HG02798 (cell line): Measurements from ENCODE around the gene GJC1.
"Not testable (repeated sequence)": the region's sequence is repeated elsewhere in the genome, so short reads cannot be mapped to it uniquely, and the experiment has no call there.

ENCODE experiments used
- ATAC-seq: cut with Tn5 transposase; IDR thresholded peaks from one replicate; pipeline ENCODE4 v1.9.1; 2021; ENCODE audit warnings: mild to moderate bottlenecking; ENCODE audit not compliant: unreplicated experiment, poor library complexity

GJC1 gene

DNA sequence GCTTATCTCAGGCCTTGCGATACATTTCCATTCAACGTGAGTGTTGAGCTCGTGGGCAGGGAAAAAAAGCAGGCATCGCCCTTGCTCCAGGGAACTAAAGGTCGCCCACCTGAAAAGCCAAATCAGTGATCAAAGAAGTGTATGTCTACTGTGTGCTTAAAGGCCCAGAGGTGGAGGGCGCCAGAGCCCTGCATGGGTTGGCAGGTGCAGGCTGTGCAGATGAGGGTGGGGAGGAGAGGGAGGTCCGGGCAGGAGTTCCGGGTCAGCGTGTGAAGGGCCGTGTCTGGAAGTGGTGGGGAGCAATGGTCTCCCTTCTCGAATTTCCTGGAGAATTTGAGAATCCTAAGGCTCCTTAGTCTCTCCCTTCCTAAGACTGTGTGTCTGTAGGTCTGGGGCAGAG lies 64.1 kb downstream of the GJC1 start:
- no peak for ATAC-seq

DNA sequence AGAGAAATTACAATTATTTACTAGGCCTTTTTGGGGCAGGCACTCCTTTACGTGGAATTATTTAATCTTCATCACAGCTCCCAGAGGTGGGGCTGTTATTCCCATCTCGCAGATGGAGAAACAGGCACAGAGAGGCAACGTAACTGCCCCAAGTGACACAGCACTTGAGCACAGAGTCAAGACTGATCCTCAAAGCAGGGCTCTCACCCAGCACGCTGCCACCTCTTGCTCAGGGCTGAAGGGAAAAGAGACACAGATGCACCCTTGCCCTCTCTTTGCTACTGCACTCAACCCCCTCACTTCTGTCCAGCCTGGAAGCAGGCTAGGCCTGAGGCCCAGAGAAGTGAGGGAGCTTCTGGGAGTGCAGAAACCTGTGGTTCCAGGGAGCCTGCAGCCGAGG lies 66.9 kb downstream of the GJC1 start:
- no peak for ATAC-seq

DNA sequence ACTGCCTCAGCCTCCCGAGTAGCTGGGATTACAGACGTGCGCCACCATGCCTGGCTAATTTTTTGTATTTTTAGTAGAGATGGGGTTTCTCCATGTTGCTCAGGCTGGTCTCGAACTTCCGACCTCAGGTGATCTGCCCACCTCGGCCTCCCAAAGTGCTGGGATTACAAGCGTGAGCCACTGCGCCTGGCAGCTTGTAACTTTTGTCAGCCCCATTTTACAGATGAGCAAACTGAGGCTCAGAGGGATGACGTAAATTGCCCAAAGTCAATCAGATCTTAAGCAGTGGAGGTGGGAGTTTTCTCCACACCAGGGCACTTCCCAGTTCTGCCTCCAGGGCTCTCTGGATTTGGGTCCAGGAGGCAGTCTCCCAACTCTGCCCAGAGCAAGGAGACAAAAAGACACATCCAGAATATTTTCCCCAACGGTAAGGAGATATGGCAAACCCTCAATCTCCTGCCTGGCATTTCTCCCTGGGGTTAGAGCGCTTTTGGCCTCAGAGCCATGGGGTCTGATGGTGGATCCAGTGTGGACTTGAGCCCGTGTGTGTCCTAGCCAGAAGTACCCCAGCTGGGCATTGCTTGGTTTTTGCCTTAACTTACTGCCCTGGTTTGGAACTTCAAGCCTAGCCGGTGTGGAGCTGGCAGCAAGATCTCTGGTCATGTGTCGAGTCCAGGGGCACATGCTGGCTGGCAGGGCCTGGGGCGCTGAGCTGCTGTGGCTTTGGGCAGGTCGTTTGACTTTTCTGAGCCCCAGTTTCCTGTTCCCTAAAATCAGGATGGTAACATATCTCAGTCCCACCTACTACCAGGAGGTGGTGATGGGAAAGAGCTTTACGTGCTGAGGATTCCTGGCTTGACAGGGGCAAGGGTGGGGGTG lies 67.9 kb downstream of the GJC1 start:
- no peak for ATAC-seq

DNA sequence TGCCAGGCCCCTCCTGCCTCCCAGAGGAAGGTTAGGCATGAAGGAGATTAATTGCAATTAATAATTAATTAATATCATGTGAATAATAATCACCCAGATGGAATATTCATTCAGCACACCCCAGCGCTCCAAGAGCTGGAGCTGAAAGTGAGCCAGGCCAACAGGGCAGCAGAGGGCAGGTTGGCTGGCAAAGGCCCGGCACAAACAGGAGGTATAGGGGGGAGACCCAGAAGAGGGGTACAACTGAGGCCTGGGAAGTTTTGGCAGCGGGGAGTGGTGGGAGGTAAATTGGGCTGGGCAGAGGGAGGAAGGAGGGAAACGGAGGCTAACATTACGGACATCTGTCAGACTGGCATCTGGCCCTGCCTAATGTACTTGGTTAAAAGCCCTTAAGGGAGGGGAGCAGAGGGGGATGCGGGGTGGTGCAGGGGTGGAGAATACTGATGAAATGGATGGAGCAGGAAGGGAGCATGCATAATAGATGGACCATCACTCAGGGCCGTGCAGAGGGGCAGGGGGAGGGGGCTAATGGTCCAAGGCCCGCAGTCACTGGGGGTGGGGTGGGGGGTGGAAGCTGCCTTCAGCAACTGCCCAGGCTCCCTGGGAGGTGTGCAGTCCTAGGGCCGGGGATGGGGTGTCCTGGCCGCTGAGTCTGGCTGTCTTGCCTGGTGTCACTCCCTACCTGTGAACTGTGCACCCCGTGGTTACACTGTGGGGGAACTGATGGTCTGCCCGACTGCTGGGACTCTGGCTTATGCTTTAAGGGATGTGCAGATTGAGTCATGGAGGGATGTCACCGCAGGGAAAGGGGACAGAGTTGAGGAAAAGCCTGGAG lies 69.4 kb downstream of the GJC1 start:
- no peak for ATAC-seq

DNA sequence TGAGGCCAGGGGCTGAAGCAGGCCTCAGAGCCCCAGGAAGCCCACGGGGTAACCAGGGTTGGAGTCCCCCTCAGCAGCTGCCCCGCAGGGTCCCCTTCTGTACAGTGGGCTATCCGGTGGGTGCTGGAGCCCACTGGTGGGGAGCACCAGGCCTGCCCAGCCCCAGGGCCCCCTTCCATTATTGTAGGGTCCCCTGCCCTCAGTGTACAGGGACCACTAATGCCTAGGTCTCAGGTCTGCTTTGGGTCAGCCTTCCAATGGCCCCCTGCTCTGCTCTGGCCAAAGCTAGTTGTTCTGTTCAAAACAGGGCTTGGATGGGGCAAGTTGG lies 70.2 kb downstream of the GJC1 start:
- ATAC-seq: no peak

DNA sequence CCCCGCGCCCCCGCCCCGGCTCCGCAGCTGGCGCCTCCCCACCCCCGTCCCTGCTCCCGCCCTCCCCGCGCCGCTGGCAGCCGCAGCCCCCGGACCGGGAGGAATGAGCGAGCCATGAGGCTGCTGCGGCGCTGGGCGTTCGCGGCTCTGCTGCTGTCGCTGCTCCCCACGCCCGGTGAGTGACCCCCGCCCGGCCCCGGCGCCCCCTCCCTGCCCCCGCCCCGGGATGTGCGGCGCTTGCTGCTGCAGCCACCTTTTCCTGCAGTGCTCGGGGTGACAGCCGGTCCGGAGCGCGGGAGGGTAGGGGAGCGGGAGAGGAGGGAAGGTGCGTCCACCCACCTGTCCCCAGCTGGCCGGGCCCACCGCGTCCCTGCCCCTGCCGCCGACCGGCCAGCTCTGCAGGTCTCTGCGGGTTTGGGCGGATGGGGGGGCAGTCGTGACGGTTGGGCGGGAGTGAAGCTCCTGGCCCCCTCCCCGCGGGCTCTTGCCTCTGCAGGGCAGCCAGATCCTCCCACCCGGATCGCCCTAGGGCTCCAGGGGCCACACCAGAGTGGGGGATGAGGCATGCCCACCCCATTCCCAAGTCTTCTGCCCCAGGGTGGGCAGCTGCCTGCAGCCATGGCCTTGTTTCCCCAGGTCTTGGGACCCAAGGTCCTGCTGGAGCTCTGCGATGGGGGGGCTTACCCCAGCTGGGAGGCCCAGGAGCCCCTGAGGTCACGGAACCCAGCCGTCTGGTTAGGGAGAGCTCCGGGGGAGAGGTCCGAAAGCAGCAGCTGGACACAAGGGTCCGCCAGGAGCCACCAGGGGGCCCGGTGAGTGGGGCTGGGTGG lies 70.8 kb downstream of the GJC1 start:
- no peak for ATAC-seq

DNA sequence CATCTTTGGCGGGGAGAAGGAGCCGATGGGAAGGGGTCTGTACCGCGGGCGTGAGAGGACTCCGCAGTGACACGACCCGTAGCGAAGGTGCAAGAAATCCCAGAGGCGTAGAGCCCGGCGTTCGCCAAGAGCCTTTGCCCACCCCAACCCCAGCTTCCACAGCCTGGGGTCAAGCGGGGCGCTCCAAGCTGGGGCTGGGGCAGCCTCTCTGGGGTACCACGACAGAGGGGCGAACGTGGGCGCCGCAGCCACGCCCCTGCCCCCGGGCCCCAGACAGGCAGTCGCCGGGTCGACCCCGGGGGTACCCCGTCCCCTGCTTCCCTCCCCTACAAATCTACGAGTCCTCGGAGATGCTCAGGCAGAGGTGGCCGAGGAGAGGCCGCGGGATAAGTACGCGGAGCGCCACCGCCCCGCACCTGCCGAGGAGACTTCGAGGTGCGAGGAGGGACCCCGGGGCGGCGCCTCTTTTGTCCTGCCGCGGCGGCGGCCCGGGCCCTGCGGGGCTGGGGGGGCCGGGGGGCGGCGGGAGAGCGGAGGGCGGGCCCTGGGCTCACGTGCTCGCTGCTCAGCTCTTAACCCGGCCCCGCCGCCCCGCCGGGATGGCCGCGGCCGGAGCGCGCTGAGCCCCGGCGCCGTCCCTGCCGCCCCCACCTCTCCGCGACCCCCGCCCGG lies 71.5 kb downstream of the GJC1 start, which contains the start of gene ADAM11:
ADAM11 (plus strand) TSS at position 575 of the 672 bp plus-strand sequence. CDS start 212 bp downstream, outside the sequence.
- no peak for ATAC-seq

DNA sequence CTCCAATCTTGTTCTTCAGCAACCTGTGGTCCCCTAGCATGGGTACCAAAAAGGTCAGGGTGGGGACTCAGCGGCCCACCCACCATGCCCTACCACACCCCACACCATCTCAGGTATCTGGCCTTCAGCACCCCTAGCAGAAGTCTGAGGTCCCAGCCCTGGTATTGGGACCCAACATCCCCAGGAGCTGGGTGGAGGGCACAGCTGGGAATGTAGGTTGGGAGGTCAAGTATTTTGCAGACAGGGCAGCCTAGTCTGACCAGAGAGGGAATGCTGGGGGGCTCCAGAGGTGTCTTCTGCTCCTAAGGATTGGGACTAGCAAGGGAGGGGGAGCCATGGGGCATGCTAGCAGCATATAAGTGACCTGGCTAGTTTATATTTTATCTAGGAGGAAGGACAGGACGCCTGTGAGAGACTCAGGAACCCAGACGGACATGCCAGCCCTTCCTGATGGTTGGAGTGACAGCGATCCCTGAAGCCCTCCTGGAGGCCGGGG lies 72.1 kb downstream of the GJC1 start:
- no peak for ATAC-seq

DNA sequence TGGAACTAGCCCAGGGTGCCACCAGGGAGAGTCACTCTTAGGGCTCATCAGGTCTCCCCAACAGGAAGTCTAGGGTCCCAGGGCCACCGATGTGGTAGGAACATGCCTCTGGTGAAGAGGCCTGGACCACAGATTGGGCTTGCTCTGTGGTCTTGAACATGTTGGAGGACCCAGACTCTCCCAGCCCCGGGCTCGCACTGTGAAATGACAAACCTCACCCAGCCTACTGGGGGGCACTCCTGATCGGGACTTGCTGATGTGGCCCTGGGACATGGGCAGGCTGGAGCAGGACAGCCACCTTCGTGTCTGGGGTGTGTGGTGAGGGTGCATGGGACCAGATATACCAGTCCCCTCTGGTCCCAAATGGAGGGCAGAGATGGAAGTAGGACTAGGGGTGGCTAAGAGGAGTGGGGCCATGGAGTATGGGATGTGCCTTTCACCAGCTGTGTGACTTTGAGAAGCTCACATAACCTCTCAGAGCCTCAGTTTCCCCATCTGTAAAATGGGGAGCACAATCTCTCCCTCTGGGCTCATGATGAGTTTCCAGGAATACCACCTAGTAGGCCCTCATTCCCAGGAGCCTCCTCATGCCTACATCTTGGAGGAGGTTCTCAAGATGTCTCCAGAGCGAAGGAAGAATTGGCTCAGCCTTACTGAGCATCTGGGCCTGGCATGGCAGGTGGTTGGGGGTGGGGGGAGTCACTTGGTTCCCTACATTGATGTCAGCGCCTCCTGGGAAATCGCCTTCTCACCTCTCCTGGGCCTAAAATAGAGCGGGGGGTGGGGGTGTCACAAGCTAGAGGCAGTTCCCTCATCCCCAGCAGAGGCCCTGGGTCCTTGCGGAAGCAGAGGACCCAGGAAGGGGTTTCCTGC lies 72.8 kb downstream of the GJC1 start:
- no peak for ATAC-seq

DNA sequence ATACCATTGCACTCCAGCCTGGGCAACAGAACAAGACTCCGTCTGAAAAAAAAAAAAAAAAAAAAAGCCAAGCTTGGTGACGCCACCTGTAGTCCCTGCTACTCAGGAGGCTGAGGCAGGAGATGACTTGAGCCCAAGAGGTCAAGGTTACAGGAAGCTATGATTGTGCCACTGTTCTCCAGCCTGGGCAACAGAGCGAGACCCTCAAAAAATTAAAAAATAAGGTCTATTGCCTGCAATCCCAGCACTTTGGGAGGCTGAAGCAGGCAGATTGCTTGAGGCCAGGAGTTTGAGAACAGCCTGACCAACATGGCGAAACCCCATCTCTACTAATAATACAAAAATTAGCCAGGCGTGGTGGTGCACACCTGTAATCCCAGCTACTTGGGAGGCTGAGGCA lies 74.9 kb downstream of the GJC1 start:
- not testable (repeated sequence) for ATAC-seq

DNA sequence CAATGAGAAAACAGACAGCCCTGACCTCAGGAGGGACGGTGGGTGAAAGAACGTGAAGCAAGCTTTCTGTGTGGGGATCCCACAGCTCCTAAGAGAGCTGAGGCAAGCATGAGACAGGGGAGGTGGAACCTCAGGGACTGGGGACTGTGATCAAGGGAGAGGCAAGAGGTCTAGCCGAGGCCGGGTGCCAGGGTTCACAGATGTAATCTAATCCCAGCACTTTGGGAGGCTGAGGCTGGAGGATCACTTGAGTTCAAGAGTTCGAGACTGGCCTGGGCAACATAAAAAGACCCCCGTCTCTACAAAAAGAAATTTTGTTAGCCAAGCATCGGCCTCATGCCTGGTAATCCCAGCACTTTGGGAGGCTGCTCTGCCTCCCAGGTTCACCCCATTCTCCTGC lies 75.8 kb downstream of the GJC1 start:
- ATAC-seq: no peak

DNA sequence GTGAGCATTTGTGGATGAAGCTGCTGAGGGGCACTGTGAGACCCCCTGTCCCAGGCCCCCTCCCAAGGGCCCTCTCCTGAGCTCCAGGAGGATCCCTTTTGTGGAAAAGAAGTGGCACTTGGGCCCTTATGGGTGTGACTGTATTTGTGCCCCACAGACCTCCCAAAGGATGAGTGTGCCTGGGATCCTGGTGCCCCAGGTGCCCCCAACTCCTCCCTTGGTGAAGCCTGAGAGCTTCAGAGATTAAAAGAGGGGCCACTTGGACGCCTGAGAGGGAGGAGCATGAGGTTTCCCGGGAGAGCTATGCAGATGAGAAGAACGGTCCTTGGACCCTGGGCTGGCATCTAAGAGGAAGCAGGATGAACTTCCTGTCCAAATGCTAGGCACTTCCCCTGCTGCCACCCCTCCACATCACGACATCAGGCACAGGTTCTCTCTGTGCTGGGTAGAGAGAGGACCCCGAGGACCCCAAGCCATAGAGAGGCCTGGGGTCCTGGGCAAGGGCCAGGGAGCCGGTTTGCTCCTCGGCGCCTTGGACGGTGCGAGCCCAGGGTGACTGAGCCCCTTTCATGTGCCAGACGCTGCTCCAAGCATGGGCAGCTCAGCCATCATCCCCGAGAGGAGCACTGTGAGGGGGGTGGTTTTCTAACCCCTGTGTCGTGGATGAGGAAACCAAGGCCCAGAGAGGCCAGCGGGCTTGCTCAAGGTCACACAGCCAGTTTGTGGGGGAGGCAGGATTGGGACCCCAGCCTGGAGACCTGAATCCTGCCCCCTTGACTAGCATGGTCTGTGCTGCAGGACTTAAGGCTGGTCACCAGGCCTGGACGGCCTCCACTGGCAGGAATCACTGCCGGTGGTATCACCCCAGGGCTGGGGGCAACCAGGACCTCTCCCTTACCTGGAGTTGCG lies 76.9 kb downstream of the GJC1 start:
- ATAC-seq: no peak

DNA sequence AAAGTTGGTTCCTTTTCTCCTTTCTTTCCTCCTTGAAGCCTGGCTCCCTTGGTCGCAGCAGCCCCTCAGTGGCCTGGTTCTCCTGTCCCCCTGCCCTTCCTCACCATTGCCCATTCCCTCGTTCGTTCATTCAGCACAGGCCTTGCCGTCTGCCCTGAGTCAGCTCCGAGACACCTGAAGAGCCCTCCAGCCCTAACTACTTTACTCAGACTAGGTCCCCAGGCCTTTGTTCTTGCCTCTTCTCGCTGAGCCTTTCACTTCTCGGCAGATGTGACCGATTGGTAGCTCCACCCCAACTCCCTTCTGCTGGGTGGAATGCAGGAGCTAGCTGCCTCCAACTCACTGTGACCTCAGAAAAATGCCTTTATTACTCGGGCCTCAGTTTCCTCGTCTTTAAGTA lies 78.3 kb downstream of the GJC1 start:
- no peak for ATAC-seq

DNA sequence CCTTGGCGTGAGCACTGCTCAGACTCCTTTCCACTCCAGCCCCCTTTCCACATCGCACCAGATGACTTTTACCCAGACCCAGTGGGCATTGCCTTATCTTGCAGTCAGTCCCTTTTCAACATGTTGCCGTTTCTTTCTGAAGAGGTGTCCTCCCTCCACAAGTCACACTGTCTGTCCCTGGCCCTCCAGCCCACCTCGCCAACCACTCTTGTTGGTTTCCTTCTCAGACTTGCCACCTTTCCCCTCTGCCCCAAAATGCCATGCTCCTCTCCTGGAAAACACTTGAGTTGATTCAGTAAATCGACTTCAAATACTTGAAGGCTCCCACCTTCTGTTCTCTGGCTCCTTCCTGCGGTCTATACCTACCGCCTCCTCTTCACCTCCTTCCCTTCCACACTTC lies 78.8 kb downstream of the GJC1 start:
- no peak for ATAC-seq

DNA sequence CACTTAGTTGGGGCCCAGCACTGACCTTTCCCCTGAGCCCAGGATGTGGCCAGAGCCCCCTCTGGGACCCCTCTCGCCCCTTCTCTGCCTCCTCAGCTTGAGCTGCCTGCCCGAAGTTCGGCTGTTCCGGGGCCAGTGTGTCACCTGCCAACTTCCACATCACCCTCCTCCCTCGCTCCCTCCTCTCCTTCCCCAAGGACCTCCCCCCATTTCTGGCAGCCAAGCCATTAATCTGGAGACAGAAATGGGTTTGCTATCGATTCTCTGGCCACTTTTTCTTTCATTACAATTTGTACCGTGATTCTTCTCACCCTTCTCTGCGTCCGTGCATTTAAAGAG lies 80.1 kb downstream of the GJC1 start:
- no peak for ATAC-seq

DNA sequence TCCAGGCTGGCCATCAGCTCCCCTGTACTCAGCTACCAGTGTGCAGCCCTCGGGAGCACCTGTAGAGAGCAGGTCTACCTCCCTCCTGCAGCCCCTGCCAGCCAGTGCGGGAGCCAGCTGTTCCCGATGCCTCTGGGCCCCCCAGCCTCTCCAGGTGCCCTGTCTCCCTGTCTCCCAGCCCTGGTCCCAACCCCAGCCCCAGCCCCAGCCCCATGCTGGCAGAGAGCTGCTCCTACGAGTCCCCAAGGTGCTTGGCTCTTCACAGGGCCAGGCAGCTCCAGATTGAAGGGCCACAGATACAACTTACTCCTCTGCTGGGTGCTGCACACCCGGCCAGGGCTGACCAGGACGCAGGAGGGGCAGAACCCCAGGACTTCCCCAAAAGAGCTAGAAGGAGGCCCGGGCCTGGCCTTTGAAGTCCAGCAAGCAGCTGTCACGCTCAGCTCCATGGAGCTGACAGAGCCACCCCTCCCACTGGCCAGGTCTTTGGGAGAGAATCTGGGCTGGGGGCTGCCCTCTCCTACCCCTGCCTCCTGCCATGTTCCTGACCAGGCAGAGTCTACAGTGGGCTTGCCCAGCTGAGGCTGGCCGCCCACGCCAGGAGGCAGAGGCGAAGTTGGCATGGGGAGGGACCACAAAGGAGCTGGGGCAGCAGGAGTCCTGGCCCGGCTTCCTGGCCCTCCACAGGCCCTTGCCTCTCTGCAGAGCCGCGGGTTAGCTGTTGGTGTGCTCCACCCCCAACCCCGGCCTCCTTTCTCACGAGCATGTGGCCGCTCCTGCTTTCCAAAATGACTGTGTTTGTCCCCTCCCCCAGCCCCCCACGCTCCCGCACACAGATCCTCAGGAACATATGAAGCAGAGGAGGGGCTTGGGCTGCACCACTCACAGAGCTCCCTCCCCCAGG lies 80.8 kb downstream of the GJC1 start:
- no peak for ATAC-seq
